ENCODE data around the gene CCN6.

The CCN6 gene

DNA sequence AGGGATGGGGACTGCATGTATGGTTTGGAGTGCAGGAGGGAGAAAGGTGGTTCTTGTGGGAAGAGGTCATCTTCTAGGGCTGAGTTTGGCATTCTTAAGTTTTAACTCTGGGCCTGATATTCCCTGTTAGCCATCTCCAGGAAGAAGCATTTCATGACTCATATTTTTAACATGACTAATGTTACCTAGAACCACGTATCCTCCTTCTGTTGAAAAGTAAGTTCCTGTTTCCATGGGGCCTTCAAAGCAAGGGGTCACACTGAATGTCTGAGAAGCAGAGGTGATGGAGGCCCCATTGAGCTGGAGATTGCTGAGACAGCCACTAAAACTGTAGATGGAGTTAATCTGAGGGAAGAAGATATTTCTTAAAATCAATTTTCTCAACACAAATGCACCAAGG, 63.6 kb downstream of the CCN6 start:
- H3K9ac ChIP-seq (ENCODE audit: low read length in 2 of 2) = peak overlapping the region in 1 of 2 donors; percentile 13
- H3K4me1 ChIP-seq (ENCODE audit: control insufficient read depth, insufficient read depth, low read length) = no peaks in the 10 kb centered on the region
- no peak overlapping the region for H3K4me3 ChIP-seq (ENCODE audit: low read length in 2 of 2)
- no peaks in the 10 kb centered on the region for H3K27me3 ChIP-seq (ENCODE audit: control insufficient read depth in 1 of 2, insufficient read depth in 2 of 2, low read length in 2 of 2)
- H3K36me3 ChIP-seq (ENCODE audit: control insufficient read depth in 2 of 2, insufficient read depth in 2 of 2, low read length in 2 of 2) = peaks cover 54 to 78% of the 10 kb centered on the region in 2 donors
- peak overlapping the region; percentile 12 for H3K27ac ChIP-seq (ENCODE audit: low read length)
- H3K9me3 ChIP-seq (ENCODE audit: control insufficient read depth in 2 of 2, low read length in 2 of 2) = no peaks in the 10 kb centered on the region

DNA sequence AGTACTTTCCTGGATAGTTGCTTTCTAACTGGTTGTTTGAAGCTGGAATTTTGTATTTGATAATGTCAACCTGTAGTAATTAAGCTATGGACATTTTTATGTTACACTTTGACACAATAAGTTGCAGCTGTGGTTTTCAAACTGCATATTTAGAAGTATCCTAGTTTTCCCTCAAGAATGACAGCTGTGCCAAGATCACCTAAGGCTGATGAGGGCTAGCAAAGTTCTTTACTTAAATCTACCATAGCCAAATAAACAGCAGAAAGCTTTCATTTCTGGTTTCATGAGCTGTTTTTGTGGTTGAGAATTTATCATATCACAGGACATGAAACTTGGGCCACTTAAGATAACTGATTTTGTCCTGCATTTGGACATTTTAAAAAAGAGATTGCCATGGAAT, 64.1 kb downstream of the CCN6 start:
- Histone ChIP-seq H3K9me3 (ENCODE audit: control insufficient read depth in 2 of 2, low read length in 2 of 2) (no peaks in the 10 kb centered on the region), H3K4me1 (ENCODE audit: control insufficient read depth, insufficient read depth, low read length) (no peaks in the 10 kb centered on the region), H3K4me3 (ENCODE audit: low read length in 2 of 2) (no peak overlapping the region), H3K9ac (ENCODE audit: low read length in 2 of 2) (no peak overlapping the region), H3K27me3 (ENCODE audit: control insufficient read depth in 1 of 2, insufficient read depth in 2 of 2, low read length in 2 of 2) (no peaks in the 10 kb centered on the region), H3K36me3 (ENCODE audit: control insufficient read depth in 2 of 2, insufficient read depth in 2 of 2, low read length in 2 of 2) (peaks cover 57 to 79% of the 10 kb centered on the region in 2 donors), H3K27ac (ENCODE audit: low read length) (no peak overlapping the region)

Data from stomach smooth muscle (tissue), 2 donors.